ENCODE results near the gene AKAP10.

Gene AKAP10

DNA sequence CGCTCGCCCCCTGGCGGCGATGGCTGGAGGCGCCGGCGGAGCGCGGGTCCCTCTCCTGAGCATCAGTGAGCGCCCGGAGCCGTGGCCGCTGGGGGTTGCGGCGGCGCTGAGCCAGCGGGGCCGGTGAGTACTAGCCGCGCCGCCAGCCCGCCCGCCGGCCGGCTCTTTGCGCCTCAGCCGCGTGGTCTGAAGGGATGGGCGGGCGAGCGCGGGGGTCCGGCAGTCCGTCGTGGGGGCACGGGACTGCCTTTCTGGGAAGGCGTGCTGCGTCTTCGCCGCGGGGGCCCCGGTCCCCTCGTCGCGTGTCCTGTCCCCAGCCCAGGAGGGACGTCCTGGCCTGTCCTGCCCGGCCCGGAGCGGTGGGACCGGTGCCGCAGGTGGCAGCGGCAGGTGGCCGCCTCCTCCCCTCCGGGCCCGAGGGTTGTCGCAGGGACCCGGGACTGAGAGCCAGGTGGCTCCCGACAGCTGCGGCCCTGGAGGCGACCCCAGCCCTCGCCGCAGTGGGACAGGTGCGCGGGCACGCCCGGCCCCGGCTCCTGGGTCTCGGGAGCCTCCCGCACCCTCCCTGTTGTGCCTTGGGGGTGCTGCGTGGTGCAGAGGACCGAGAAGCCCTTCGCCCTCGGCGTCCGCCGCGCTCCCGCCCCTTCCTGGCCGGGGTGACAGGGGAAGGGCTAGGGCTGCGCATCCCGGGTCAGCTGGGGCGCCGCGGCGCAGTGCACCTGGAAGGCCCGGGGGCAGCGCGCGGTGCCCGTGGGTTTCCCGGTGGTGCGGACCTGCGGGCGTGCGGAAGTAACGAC lies 31.9 kb upstream of the AKAP10 start, which contains the start of gene SPECC1 (continued):
- TF ChIP-seq TRIM28 (IDR thresholded peaks at IDR 0.05; ENCODE audit: borderline replicate concordance, low read length) (no peak), ZNF621 (tag by site-specific recombination; IDR thresholded peaks at IDR 0.05) (no peak), HIC1 (tag by site-specific recombination; IDR thresholded peaks at IDR 0.05) (no peak; the same call in none of the 2 replicates), ZNF837 (tag by site-specific recombination; IDR thresholded peaks at IDR 0.05) (no peak), ZBTB20 (tag by site-specific recombination; IDR thresholded peaks at IDR 0.05) (peak; percentile 96), ZBTB26 (tag by site-specific recombination; optimal IDR thresholded peaks at IDR 0.05) (peak; percentile 97), ZNF175 (tag by site-specific recombination; IDR thresholded peaks at IDR 0.05) (no peak), ZBTB6 (tag by site-specific recombination; IDR thresholded peaks at IDR 0.05) (no peak; the same call in 1 of the 2 replicates), REPIN1 (tag by site-specific recombination; IDR thresholded peaks at IDR 0.05; ENCODE audit: low read depth) (no peak; the same call in 1 of the 2 replicates), MZF1 (tag by site-specific recombination; IDR thresholded peaks at IDR 0.05; ENCODE audit: borderline replicate concordance) (no peak), ZNF214 (tag by site-specific recombination; IDR thresholded peaks at IDR 0.05; ENCODE audit: borderline replicate concordance) (no peak), ZNF266 (tag by site-specific recombination; IDR thresholded peaks at IDR 0.05; ENCODE audit: low read depth) (peak; percentile 68; the same call in 1 of the 2 replicates), ZNF354C (tag by site-specific recombination; IDR thresholded peaks at IDR 0.05; ENCODE audit: borderline replicate concordance, low read depth) (no peak), ZNF561 (tag by site-specific recombination; IDR thresholded peaks at IDR 0.05; ENCODE audit: borderline replicate concordance) (no peak), ZNF24 (tag by site-specific recombination; IDR thresholded peaks at IDR 0.05) (no peak), ZNF350 (tag by site-specific recombination; IDR thresholded peaks at IDR 0.05) (no peak), KLF7 (tag by site-specific recombination; IDR thresholded peaks at IDR 0.05; ENCODE audit: borderline replicate concordance) (no peak), ZNF341 (tag by site-specific recombination; IDR thresholded peaks at IDR 0.05; ENCODE audit: low read depth) (peak; percentile 30; the same call in 1 of the 2 replicates), ZNF596 (tag by site-specific recombination; IDR thresholded peaks at IDR 0.05) (peak; percentile 48; the same call in 1 of the 2 replicates), ZNF391 (tag by site-specific recombination; IDR thresholded peaks at IDR 0.05; ENCODE audit: borderline replicate concordance, low read depth) (no peak), ZNF433 (tag by site-specific recombination; IDR thresholded peaks at IDR 0.05; ENCODE audit: low read depth) (no peak), ZNF2 (tag by site-specific recombination; IDR thresholded peaks at IDR 0.05) (0 out of 2 replicates have a peak, but pooled peaks have one; percentile 41), ZNF600 (tag by site-specific recombination; IDR thresholded peaks at IDR 0.05) (peak; percentile 48), ZNF174 (tag by site-specific recombination; IDR thresholded peaks at IDR 0.05) (no peak), ZNF529 (tag by site-specific recombination; IDR thresholded peaks at IDR 0.05; ENCODE audit: insufficient replicate concordance) (no peak), SALL2 (tag by site-specific recombination; IDR thresholded peaks at IDR 0.05; ENCODE audit: borderline replicate concordance) (no peak), AEBP2 (tag by site-specific recombination; IDR thresholded peaks at IDR 0.05; ENCODE audit: borderline replicate concordance) (no peak), ZNF239 (tag by site-specific recombination; IDR thresholded peaks at IDR 0.05) (no peak), ZNF701 (tag by site-specific recombination; IDR thresholded peaks at IDR 0.05) (no peak), ZNF776 (tag by site-specific recombination; IDR thresholded peaks at IDR 0.05; ENCODE audit: borderline replicate concordance) (no peak), ZFP69B (tag by site-specific recombination; IDR thresholded peaks at IDR 0.05) (0 out of 2 replicates have a peak, but pooled peaks have one; percentile 23), ZNF335 (tag by site-specific recombination; conservative IDR thresholded peaks at IDR 0.05) (no peak)
- TF ChIP-seq, protein P1, sequence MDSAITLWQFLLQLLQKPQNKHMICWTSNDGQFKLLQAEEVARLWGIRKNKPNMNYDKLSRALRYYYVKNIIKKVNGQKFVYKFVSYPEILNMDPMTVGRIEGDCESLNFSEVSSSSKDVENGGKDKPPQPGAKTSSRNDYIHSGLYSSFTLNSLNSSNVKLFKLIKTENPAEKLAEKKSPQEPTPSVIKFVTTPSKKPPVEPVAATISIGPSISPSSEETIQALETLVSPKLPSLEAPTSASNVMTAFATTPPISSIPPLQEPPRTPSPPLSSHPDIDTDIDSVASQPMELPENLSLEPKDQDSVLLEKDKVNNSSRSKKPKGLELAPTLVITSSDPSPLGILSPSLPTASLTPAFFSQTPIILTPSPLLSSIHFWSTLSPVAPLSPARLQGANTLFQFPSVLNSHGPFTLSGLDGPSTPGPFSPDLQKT (IDR thresholded peaks at IDR 0.05; ENCODE audit: borderline replicate concordance, low read depth, low read length), result no peak

Measured in HEK293 (cell line).